ENCODE measurements around the gene SLAIN2. TPM values are rescaled to one million over a fixed set of nuclear protein-coding genes. Genes with fewer than 3 reads are reported as not detected.
A peak's percentile ranks its signal among the peaks of the same experiment; 100 is the strongest.

SLAIN2 gene
- total RNA-seq, 1 experiment from 2014 or later: 35.8 TPM

DNA sequence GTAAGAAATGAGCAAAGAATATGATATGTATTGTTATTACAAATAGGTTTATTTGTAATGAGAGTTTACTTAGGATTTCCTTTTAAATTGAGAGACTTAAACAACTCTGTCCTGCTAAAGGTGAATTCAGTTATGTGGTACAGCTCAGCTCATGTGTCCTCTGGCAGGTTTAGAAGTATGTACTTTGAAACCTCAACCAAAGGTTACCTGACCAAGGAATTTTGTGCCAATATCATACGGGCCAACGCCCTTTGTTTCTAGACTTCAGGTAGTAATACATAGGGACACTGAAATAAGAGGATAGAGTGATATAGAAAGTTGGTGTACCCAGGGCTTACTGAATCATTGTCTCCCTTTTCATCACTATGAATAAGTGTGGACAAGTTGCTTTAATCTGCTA, 25.7 kb downstream of the SLAIN2 start (continued):
- TF ChIP-seq FOXP4 (CRISPR knock-in tag; IDR thresholded peaks at IDR 0.05): no peak

GRCh38 chr4:48368389-48368788, 27.1 kb downstream of the SLAIN2 start:
- H3K27me3 Mint-ChIP-seq (ENCODE audit: low read depth): no peaks in the 10 kb centered on the region
- POLR2A ChIA-PET: no interaction called here
- CTCF ChIA-PET: no interaction called here
- peaks cover 38% of the 10 kb centered on the region for H3K4me1 Mint-ChIP-seq
- ATAC-seq: no peak
- no peak overlapping the region for H3K4me3 Mint-ChIP-seq
- no peak for TF ChIP-seq NFYB (CRISPR knock-in tag; conservative IDR thresholded peaks at IDR 0.05; ENCODE audit: low read depth)
- TF ChIP-seq, protein P1, sequence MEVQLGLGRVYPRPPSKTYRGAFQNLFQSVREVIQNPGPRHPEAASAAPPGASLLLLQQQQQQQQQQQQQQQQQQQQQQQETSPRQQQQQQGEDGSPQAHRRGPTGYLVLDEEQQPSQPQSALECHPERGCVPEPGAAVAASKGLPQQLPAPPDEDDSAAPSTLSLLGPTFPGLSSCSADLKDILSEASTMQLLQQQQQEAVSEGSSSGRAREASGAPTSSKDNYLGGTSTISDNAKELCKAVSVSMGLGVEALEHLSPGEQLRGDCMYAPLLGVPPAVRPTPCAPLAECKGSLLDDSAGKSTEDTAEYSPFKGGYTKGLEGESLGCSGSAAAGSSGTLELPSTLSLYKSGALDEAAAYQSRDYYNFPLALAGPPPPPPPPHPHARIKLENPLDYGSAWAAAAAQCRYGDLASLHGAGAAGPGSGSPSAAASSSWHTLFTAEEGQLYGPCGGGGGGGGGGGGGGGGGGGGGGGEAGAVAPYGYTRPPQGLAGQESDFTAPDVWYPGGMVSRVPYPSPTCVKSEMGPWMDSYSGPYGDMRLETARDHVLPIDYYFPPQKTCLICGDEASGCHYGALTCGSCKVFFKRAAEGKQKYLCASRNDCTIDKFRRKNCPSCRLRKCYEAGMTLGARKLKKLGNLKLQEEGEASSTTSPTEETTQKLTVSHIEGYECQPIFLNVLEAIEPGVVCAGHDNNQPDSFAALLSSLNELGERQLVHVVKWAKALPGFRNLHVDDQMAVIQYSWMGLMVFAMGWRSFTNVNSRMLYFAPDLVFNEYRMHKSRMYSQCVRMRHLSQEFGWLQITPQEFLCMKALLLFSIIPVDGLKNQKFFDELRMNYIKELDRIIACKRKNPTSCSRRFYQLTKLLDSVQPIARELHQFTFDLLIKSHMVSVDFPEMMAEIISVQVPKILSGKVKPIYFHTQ (CRISPR knock-in tag; IDR thresholded peaks at IDR 0.05): no peak
- DNase-seq (ENCODE audit: low spot score): no peak
- H3K27ac Mint-ChIP-seq: no peak overlapping the region
- H3K9me3 Mint-ChIP-seq: peaks cover 9% of the 10 kb centered on the region
- peaks cover 12% of the 10 kb centered on the region for H3K36me3 Mint-ChIP-seq

- TF ChIP-seq RELA (CRISPR knock-in tag; IDR thresholded peaks at IDR 0.05; ENCODE audit: borderline replicate concordance) (no peak), E2F4 (CRISPR knock-in tag; IDR thresholded peaks at IDR 0.05; ENCODE audit: borderline replicate concordance, low read depth) (no peak), TP53 (CRISPR knock-in tag; IDR thresholded peaks at IDR 0.05) (no peak), FOXP1 (CRISPR knock-in tag; IDR thresholded peaks at IDR 0.05; ENCODE audit: borderline replicate concordance) (no peak), FOXP4 (CRISPR knock-in tag; IDR thresholded peaks at IDR 0.05) (no peak), RORB (CRISPR knock-in tag; IDR thresholded peaks at IDR 0.05) (no peak), E2F5 (CRISPR knock-in tag; IDR thresholded peaks at IDR 0.05) (no peak), ZNF138 (CRISPR knock-in tag; conservative IDR thresholded peaks at IDR 0.05) (no peak), IRF1 (CRISPR knock-in tag; IDR thresholded peaks at IDR 0.05) (no peak), ZNF396 (CRISPR knock-in tag; IDR thresholded peaks at IDR 0.05; ENCODE audit: borderline replicate concordance) (no peak), NFE2L1 (CRISPR knock-in tag; IDR thresholded peaks at IDR 0.05) (no peak)
- H3K9me3 Mint-ChIP-seq: peaks cover 9% of the 10 kb centered on the region
- CTCF ChIA-PET: interaction anchor here (1.1 to 1.3 kb wide), 2 partner anchors 16 to 28 kb away, joined by 3 to 4 read pairs; partner anchors contain the start of gene SLAIN2
- peak overlapping the region; percentile 54; the same call in 1 of the 2 replicates for H3K27ac Mint-ChIP-seq
- ATAC-seq: no peak
- peaks cover 12% of the 10 kb centered on the region for H3K36me3 Mint-ChIP-seq
- POLR2A ChIA-PET: no interaction called here
- no peak for DNase-seq (ENCODE audit: low spot score)
- no peaks in the 10 kb centered on the region for H3K27me3 Mint-ChIP-seq (ENCODE audit: low read depth)
- peaks cover 38% of the 10 kb centered on the region for H3K4me1 Mint-ChIP-seq
- no peak overlapping the region for H3K4me3 Mint-ChIP-seq
These were observed 27.9 kb downstream of the SLAIN2 start for GRCh38 chr4:48369248-48369647.
